ENCODE results near the gene RPL10A.
"Not testable (repeated sequence)": the region's sequence is repeated elsewhere in the genome, so short reads cannot be mapped to it uniquely, and the experiment has no call there.

Gene RPL10A

DNA sequence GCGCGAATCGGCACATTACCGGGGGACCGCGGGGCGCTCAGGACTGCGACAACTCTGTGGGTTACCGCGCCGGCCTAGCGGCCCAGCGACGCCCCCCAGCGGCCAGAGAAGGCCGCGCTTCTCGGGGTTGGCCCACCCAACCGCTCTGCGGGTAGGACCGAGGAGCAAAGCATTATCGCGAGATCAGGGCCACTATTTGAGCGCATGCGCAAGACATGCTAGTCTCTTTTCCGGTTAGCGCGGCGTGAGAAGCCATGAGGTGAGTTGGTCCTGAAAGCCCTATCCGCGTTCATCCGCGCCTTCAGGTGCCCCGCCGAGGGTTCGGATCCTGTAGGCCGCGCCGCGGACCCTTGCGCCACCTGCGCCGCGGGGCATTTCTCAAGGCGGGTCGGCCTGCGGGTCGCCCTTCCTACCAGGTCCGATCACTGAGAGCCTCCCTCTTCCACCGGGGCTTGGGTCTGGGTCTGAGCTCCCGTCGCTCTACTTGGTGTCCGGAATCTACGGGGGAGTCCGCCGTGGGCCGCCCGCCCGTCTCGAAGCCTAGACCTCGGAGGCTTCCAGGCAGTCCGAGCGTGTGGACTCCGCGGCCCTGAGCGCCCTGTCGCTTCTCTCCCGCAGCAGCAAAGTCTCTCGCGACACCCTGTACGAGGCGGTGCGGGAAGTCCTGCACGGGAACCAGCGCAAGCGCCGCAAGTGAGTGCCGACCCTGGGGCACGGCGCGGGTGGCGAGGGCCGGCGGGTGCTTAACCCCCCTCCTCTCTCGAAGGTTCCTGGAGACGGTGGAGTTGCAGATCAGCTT, at the start of gene RPL10A:
RPL10A (plus strand) TSS at position 221 of the 799 bp plus-strand sequence; CDS start at position 255, 34 bp downstream.
- peak; percentile 99 for DNase-seq

DNA sequence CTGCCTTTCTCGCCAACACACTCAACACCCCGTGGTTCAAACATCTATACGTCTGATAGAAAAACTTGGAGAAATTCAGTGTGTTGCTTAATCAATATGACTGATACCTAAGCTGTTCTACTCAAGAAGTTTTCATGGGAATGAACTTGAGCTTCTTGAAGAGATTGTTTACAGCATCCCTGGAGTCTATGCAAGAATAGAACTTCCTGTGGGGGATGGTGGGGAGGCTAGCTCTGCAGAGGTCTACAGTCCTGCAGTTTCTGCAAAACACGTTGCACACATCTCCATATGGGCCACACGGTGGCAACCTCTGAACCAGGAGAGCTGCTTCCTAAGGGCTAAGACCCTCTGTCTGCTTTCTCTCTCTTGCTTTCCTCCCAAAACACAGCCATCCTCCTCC, 48.8 kb upstream of the RPL10A start:
- DNase-seq = peak; percentile 48

DNA sequence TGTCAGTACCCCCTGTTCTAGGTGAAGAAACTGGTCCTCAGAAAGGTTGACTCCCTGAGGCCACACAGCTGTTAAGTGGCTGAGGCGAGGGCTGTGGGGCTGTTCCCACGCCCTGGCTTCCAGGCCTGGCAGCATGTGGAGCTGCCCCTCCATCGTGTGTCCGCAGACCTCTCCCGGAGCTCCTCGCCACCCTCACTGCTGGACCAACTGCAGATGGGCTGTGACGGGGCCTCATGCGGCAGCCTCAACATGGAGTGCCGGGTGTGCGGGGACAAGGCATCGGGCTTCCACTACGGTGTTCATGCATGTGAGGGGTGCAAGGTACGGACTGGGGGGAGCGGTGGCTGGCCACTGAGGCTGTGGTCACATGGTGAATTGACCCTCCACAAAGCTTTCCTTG, 48.2 kb upstream of the RPL10A start:
- DNase-seq = no peak

DNA sequence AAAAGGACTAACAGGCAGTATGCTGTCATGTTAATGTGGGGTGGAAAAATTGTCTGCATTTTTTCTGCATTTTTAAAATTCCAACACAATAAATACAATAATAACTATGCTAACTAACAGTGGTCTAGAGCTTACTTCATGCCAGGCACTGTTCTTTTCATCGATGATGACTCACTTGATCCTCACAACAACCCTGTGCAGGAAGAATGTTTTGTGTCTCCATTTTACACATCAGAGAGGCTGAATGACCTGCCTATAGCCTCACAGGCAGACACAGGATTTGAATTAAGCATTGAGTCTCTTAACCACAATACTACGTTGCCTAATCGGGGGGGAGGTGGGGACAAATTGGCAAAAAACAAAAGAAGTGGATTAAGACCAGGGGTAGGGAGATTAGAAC, 42.9 kb upstream of the RPL10A start:
- DNase-seq = no peak

DNA sequence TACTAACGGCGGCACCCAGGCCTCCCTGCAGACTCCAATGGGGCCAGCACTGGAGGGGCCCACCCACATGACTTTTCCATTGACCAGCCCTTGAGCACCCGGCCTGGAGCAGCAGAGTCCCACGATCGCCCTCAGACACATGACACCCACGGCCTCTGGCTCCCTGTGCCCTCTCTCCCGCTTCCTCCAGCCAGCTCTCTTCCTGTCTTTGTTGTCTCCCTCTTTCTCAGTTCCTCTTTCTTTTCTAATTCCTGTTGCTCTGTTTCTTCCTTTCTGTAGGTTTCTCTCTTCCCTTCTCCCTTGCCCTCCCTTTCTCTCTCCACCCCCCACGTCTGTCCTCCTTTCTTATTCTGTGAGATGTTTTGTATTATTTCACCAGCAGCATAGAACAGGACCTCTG, 42.1 kb upstream of the RPL10A start:
- DNase-seq = no peak

DNA sequence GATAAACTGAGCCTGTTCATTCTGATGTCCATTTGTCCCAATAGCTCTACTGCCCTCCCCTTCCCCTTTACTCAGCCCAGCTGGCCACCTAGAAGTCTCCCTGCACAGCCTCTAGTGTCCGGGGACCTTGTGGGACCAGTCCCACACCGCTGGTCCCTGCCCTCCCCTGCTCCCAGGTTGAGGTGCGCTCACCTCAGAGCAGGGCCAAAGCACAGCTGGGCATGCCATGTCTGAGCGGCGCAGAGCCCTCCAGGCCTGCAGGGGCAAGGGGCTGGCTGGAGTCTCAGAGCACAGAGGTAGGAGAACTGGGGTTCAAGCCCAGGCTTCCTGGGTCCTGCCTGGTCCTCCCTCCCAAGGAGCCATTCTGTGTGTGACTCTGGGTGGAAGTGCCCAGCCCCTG, 40.8 kb upstream of the RPL10A start:
- no peak for DNase-seq

DNA sequence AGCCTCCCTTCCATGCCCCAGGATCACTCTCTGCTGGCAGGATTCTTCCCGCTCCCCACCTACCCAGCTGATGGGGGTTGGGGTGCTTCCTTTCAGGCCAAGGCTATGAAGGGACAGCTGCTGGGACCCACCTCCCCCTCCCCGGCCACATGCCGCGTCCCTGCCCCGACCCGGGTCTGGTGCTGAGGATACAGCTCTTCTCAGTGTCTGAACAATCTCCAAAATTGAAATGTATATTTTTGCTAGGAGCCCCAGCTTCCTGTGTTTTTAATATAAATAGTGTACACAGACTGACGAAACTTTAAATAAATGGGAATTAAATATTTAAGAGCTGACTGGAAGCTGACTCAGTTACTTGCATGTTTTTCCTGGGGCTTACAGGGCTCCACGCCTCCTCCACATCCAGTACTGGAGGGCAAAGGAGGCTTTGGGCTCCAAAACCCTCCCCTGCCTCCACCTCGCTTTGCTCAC, 40.3 kb upstream of the RPL10A start:
- DNase-seq = no peak

DNA sequence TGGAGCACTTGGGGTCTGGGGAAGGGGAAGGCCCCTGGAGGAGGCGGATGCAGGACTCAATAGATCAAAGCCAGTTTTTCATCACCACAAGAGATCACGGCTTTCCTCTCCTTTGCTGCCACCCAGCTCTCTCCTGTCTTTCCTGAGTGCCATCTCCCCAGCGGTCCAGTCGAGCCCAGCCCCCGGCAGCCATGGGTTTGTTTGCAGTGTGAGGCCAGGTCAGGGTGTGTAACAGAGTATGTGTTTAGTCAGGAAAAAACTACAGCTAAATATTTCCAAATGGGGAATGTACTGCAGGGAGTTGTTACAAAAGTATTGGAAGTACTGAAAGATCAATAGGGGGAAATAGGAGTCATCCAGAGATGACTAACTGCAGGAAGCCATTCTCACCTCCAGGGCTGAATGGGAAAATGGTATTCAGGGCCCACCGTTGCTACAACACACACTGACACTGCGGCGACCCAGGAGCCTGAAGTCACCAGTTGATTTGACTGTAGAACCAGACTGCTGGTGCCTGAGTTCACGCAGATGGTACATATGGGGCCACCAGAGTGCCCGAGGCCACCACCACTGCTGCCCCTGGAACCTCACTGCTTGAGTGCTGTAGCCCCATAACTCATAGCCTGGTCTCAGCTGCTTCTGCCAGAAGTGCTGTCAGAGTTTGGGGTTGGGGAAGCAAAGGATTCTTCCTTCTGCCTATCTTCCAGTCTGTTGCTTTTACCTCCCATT, 39.6 kb upstream of the RPL10A start:
- no peak for DNase-seq

DNA sequence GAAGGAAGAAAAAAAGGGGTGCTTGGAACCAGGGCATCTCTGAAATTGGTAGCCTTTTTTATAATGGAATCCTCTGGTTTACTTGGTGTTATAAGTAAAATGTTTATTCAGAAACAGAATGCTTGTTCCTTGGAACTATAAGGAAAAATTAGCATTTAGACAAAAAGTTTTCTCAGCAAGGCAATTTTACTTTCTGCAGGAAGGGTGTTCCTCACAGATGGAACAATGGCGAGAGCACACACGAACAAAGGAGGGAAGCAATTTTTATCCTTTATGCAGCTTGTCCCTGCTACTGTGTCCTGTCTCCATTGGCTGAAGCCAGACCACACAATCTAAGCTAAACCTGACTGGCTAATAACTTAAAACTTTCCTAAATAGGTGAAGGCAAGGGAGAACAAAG, 38.7 kb upstream of the RPL10A start:
- DNase-seq = no peak

DNA sequence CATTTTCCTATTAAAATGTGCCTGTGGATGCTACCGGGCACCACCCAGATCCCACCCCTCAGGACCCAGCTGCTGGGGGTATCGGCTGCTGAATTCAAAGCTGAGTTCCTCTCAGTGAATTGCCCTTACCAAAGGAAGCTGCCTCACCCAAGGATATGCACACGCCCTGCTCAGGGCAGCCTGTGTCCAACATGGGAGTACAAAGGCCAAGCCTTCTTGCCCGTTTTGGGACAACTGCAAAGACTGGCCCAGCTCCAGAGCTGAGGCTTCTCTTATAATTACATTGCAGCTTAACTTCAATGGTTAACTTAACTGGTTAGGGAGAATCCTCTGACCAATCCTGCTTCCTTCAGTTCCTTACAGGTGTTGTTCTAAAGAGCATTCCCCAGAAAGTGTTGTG, 35.9 kb upstream of the RPL10A start:
- DNase-seq = no peak

DNA sequence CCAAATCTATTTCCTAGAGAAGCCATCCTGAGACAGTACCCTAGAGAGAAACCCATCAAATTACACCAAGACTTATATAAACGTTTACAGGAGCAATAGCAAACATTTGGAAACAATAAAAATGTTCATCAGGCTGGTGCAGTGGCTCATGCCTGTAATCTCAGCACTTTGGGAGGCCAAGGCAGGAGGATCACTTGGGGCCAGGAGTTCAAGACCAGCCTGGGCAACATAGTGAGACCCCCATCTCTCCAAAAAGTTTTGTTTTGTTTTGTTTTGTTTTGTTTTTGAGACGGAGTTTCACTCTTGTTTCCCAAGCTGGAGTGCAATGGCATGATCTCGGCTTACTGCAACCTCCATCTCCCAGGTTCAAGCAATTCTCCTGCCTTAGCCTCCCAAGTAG, 35.5 kb upstream of the RPL10A start:
- not testable (repeated sequence) for DNase-seq

DNA sequence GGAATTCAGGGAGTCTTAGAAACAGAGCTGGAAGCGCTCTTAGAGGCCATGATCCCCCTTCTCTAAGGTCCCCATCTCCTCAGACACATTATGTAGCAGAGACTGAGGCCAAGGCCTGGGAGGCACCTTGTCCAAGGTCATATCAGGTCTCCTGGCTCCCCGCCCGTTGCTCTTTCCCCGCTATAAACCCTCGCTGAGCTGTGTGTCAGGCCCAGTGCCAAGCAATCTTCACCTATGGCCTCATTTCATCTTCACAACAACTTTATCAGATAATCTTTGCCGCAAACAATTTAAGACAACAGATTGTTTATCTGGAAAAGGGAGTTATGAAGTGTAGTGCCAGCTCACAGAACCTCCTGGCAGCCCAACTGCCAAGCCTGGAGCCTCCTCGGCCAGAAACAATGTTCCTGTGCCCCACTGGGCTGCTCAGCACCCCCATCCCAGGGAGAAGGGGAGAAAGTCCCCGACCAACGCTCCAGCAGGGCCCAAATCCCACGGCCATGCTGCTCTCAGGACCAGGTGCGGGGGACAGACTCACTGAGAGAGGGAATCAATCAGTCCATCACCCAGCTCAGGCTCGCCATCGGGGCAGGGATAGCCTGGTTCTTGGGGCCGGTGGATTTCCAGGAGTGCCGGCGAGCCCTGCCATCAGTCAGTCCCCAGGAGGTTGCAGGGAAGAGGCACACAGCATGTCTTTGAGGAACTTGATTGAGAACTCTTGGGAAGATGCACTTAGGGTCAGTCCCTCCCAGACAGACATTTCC, 32.9 kb upstream of the RPL10A start:
- DNase-seq = peak; percentile 82

DNA sequence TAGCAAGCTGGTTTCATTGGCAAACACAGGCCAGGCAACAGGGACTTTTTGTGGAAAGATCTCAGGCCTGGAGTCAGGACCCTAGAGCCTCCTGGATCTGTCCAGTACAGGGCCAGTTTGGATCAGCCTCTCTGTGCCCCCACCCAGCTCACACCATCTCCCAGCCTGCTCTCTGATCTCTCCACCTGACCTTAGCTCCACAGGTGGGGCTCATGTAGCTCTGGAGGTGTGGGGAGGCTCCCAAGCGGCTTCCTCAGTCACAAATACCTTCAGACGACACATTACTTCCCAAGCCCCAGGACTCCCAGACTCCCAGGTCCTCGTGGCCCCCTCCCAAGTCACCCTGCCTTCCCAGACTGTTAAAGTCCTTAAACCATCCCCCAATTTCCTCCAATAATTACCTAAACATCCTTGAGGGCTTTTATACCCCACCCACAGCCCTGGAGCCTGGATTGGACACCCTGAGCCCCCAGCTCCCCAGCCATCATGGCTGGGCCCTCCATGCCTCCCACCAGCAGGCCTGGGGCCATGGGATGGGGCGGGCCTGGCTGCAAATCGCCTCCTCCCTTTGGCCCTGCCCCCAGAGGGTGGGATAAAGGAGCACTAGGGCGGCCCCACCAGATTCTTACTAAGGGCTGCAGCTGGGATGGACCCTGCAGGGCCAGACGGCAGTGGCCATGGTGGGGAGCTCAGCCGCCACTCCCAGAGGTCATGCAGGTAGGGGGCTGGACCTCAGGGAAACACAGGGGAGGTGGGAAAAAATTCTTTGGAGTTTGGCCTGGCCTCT, 31.9 kb upstream of the RPL10A start:
- peak; percentile 45 for DNase-seq

DNA sequence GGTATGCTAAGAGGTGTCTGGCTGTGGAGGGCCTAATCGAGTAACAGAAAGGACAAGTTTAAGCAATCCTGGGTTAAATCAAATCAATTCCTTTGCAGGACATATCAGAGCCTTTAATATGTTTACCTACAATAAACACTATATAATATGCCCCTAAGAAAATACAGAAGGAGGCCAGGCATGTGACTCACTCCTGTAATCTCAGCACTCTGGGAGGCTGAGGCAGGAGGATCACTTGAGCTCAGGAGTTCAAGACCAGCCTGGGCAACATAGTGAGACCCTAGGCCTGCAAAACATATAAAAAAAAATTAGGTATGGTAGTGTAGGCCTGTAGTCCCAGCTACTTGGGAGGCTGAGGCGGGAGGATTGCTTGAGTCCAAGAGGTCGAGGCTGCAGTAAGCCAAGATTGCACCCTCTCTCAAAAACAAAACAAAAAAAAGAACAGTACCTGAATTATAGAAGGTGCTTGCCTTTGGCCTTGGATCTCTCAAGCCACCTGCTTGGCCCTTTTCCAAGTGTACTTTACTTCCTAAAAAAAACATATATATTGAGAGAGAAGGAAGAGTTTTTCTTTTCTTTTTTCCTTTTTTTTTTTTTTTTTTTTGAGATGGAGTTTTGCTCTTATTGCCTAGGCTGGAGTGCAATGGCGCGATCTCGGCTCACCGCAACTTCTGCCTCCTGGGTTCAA, 29.7 kb upstream of the RPL10A start:
- DNase-seq = not testable (repeated sequence)

DNA sequence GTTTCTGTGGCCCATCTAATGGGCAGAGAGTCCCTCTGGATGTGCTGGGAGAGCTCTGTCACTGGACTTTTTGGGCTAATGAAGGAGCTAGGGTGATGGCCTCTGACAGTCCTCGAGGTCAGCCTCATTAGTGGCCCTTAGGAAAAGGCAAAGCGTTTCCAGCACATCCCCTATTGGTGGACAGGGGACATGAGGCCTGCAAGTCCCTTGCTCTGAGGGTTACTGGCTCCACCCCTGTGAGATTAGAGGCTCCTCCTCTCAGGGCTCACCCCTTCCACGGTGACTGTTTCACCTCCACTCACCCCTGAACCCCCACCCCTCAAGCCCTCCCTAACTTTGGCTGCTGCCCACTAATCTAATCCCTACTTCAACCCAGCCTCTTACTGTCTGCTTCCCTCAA, 28.9 kb upstream of the RPL10A start:
- peak; percentile 67 for DNase-seq

DNA sequence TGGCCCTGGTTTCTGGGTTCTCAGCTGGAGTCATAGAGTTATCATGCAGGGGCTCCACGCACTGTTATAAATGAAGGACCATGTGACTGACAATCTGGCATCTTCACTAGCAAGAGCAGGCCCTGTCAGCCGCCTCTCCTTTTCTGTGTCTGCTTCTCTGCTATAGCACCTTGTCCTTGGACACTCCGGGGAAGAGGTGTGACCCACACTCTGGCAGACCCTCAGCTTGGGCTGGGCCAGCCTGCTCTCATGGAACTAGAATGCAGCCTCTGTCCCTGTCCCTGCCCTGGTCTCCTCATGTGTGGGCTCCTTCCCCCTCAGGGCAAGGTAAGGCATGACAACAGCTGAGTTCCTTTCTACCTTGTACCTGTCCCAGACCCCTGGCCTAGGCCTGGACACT, 27.0 kb upstream of the RPL10A start:
- no peak for DNase-seq

DNA sequence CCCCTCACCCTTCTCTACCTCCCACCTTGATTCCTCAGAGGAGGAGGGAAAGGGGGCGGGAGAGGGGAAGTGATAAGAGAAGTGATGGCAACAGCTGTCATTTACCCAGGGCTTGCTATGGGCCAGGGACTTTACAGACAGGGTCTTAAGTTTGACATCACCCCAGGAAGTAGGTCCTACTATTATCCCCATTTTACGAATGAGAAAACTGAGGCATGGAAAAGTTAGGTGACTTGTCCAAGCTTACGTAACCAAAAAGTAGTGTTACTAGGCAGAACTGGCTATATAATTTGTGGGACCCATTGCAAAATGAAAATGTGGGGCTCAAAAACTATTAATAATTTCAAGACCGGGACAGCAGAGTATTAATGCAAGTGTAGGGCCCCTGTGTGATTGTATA, 26.6 kb upstream of the RPL10A start:
- no peak for DNase-seq

DNA sequence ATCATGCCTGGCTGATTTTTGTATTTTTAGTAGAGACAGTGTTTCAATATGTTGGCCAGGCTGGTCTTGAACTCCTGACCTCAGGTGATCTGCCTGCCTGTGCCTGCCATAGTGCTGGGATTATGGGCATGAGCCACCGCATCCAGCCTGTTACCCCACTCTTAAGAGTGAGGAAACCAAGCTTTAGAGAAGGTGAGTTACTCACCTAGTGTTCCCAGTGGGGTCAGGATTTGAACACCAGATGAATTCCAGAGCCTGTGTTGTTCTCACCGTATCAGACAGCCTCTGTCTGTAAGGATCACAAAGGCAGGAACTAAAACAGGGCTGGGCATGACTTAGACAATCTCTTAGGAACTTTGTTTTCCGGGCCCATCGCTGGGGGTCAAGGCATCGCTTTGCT, 25.5 kb upstream of the RPL10A start:
- no peak for DNase-seq

DNA sequence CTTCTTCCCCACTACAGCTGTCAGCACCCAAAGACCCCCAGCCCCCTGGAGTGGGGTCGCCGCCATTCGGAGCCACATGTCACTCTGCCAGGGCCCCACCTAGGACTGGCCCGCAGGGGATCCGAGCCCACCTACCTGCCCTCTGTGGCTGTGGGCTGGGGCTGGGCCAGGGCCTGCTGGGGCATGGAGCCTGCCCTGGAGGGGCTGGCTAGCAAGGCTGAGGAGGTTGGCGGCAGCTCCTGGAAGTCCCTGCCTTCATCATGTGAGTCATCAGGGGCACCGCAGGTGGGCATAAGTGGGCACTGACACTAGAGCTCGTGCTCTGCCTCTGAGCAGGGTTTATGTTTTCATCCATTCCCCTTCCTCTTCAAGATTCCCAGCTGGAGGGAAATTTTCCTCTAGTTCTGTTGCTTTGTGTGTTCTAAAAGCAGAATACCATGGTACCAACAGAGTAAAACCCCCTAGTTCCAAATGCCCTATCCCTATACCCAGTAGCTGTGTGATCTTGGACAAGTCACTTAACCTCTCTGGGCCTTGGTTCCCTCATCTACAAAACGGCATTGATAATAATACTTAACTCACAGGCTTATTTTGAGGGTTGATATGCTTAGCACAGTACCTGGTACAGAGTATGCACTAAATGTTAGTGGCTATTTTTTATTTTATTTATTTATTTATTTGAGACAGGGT, 24.7 kb upstream of the RPL10A start:
- DNase-seq = no peak

DNA sequence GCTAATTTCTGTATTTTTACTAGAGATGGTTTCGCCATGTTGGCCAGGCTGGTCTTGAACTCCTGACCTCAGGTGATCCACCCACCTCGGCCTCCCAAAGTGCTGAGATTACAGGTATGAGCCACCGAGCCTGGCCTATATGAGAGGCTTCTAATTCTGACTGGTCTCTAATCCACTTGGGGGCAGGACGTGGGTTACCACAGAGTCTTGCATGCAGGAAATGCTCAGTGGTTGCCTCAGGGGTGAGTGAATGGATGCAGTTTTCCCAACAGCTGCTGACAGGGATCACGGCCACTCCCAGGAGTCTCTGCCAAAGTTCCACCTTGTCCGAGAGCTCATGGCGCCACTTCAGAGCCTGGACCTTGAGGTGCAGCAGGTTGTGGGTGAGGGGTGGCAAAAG, 22.5 kb upstream of the RPL10A start:
- DNase-seq = no peak

DNA sequence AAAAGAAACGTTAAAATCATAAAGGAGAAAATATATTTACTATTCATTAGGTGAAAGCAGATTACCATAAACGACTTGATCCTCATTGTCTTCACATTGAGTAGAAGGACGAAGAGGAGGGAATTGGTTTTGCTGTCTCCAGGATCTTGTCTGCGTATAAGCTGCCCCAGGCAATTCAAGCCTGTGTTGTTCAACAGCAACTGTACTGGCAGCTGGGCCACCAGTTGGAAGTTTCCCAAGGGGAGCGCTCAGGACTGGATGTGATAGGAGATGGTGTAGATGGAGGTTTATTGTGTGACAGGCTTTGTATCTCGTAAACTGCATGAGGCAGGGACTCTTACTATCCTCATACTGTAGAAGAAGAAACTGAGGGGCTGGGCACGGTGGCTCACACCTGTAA, 20.0 kb upstream of the RPL10A start:
- DNase-seq = peak; percentile 51
